ENCODE measurements around the gene WWOX. TPM values are rescaled to one million over a fixed set of nuclear protein-coding genes. Genes with fewer than 3 reads are reported as not detected.
A peak's percentile ranks its signal among the peaks of the same experiment; 100 is the strongest.

The WWOX gene
- total RNA-seq, 1 donor = 24.2 TPM

DNA sequence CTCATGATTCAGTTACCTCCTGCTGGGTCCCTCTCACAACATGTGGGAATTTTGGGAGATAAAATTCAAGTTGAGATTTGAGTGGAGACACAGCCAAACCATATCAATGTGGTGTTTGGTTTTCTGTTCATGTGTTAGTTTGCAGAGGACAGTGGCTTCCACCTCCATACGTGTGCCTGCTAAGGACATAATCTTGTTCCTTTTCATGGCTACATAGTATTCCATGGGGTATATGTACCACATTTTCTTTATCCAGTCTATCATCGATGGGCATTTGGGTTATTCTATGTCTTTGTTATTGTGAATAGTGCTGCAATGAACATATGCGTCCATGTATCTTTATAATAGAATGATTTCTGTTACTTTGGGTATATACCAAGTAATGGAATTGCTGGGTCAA lies 4.5 kb upstream of the WWOX start:
- no peak for TF ChIP-seq CTCF (IDR thresholded peaks at IDR 0.05; ENCODE audit: insufficient read depth, low read length)
- no peak for DNase-seq (ENCODE audit: low read depth)
- no peak overlapping the region for H3K4me3 ChIP-seq (ENCODE audit: low read depth, low read length)

- DNase-seq (ENCODE audit: low read depth) = no peak
- TF ChIP-seq CTCF (IDR thresholded peaks at IDR 0.05; ENCODE audit: insufficient read depth, low read length) = no peak
- no peak overlapping the region for H3K4me3 ChIP-seq (ENCODE audit: low read depth, low read length)
Observed at GRCh38 chr16:78096386-78096785, 3.1 kb upstream of the WWOX start.

GRCh38 chr16:78097548-78097947 lies 1.9 kb upstream of the WWOX start:
- TF ChIP-seq CTCF (IDR thresholded peaks at IDR 0.05; ENCODE audit: insufficient read depth, low read length) = no peak
- H3K4me3 ChIP-seq (ENCODE audit: low read depth, low read length) = no peak overlapping the region
- no peak for DNase-seq (ENCODE audit: low read depth)

DNA sequence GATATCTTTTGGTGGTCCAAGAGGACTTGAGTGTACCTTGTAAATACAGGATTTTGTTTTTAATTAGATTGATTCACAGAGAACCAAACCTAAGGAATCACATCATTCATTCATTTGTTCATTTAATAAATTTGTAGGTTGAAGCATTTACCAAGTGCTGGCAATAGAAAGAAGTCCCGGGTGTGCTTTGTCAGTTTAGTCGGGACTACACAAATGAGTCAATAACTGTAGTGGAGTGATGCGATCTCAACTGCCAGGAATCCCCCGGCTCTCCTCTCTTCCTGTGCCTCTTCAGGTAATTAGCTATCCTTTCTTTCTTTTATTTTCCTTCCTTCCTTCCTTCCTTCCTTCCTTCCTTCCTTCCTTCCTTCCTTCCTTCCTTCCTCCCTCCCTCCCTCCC lies 1.4 kb upstream of the WWOX start:
- TF ChIP-seq CTCF (IDR thresholded peaks at IDR 0.05; ENCODE audit: insufficient read depth, low read length) = no peak
- H3K4me3 ChIP-seq (ENCODE audit: low read depth, low read length) = no peak overlapping the region
- DNase-seq (ENCODE audit: low read depth) = no peak

GRCh38 chr16:78098595-78099270 lies 721 bp upstream of the WWOX start:
- no peak for DNase-seq (ENCODE audit: low read depth)
- TF ChIP-seq CTCF (IDR thresholded peaks at IDR 0.05; ENCODE audit: insufficient read depth, low read length) = no peak
- H3K4me3 ChIP-seq (ENCODE audit: low read depth, low read length) = peak overlapping the region; percentile 98

GRCh38 chr16:78100112-78100467 lies 636 bp downstream of the WWOX start:
- H3K4me3 ChIP-seq (ENCODE audit: low read depth, low read length) = peak overlapping the region; percentile 98
- no peak for DNase-seq (ENCODE audit: low read depth)
- peak; percentile 88 for TF ChIP-seq CTCF (IDR thresholded peaks at IDR 0.05; ENCODE audit: insufficient read depth, low read length)

DNA sequence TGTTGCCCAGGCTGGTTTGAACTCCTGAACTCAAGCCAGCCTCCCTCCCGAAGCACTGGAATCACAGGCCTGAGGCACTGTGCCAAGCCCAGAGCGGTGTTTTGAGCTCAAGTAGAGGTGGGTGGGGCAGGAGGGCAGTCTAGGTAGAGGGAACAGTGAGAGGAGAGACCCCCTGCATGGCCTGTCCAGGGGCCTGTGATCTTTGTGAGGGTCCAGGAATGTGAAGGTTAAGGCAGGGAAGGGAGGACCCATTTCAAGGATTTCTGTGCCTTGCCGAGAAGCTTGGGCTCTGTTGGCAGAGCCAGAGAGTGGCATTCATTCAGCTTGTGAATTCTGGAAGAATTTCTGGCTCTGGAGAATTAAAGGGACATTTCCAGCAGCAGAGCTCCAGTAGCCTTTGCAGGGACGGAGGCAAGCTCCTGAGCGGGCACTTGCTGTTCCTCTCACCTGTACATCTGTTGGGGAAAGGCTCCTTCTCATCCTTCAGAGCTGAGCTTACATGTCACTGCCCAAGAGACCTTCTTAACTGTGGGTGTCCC lies 2.7 kb downstream of the WWOX start:
- DNase-seq (ENCODE audit: low read depth) = no peak
- no peak for TF ChIP-seq CTCF (IDR thresholded peaks at IDR 0.05; ENCODE audit: insufficient read depth, low read length)

More for the DNA sequence above, 2.7 kb downstream of the WWOX start:
- no peak overlapping the region for H3K4me3 ChIP-seq (ENCODE audit: low read depth, low read length)
